CD4-positive, alpha-beta T cell treated with Interleukin-15 for 1 hour (primary cell): ENCODE measurements around the gene KLHL29.

ENCODE experiments used
- DNase-seq: peaks from one replicate; pipeline ENCODE4 v3.0.0-alpha.2; 2020

KLHL29 gene

GRCh38 chr2:23399674-23400261, 14.8 kb downstream of the KLHL29 start:
- DNase-seq = no peak

- no peak for DNase-seq
Observed at GRCh38 chr2:23400703-23401102, 15.7 kb downstream of the KLHL29 start.

- no peak for DNase-seq
Observed at GRCh38 chr2:23401427-23402204, 16.6 kb downstream of the KLHL29 start.

GRCh38 chr2:23402205-23402740, 17.3 kb downstream of the KLHL29 start:
- no peak for DNase-seq

- no peak for DNase-seq
Observed at GRCh38 chr2:23404426-23404825, 19.4 kb downstream of the KLHL29 start.

GRCh38 chr2:23409248-23409647, 24.3 kb downstream of the KLHL29 start:
- no peak for DNase-seq

- DNase-seq = no peak
Observed at GRCh38 chr2:23410596-23410995, 25.6 kb downstream of the KLHL29 start.

- no peak for DNase-seq
Observed at GRCh38 chr2:23411752-23412431, 26.9 kb downstream of the KLHL29 start.

- DNase-seq = no peak
Observed at GRCh38 chr2:23412556-23413155, 27.7 kb downstream of the KLHL29 start.

- no peak for DNase-seq
Observed at GRCh38 chr2:23413641-23414040, 28.7 kb downstream of the KLHL29 start.

- no peak for DNase-seq
Observed at GRCh38 chr2:23414106-23414505, 29.1 kb downstream of the KLHL29 start.

GRCh38 chr2:23414871-23415270, 29.9 kb downstream of the KLHL29 start:
- no peak for DNase-seq

GRCh38 chr2:23417310-23417709, 32.3 kb downstream of the KLHL29 start:
- no peak for DNase-seq

GRCh38 chr2:23418056-23418455, 33.1 kb downstream of the KLHL29 start:
- no peak for DNase-seq

- no peak for DNase-seq
Observed at GRCh38 chr2:23418461-23418911, 33.5 kb downstream of the KLHL29 start.

- DNase-seq = no peak
Observed at GRCh38 chr2:23419171-23420090, 34.5 kb downstream of the KLHL29 start.

- no peak for DNase-seq
Observed at GRCh38 chr2:23420091-23420839, 35.3 kb downstream of the KLHL29 start.

GRCh38 chr2:23420840-23421476, 36.0 kb downstream of the KLHL29 start:
- no peak for DNase-seq

GRCh38 chr2:23422089-23423061, 37.4 kb downstream of the KLHL29 start:
- no peak for DNase-seq
